HUES48 (cell line): ENCODE results near the gene KLHDC7B.

Experiments
- H3K27ac ChIP-seq: one replicate; pipeline ENCODE4 v1.7.0; 2013; ENCODE audit warnings: low read depth, low read length, inconsistent platforms
- H3K27me3 ChIP-seq: 2 replicates; pipeline ENCODE4 v1.6.1; 2013; ENCODE audit warnings: mild to moderate bottlenecking, low read length; ENCODE audit not compliant: control insufficient read depth, insufficient read depth
- H3K36me3 ChIP-seq: 2 replicates; pipeline ENCODE4 v1.6.1; 2013; ENCODE audit warnings: low read length; ENCODE audit not compliant: control insufficient read depth, insufficient read depth
- H3K4me1 ChIP-seq: 2 replicates; pipeline ENCODE4 v1.6.1; 2013; ENCODE audit warnings: mild to moderate bottlenecking, low read length; ENCODE audit not compliant: control insufficient read depth, insufficient read depth
- H3K4me3 ChIP-seq: 2 replicates; pipeline ENCODE4 v1.5.1; 2013; ENCODE audit warnings: mild to moderate bottlenecking, low read depth, low read length
- H3K9ac ChIP-seq: 2 replicates; pipeline ENCODE4 v1.6.1; 2013; ENCODE audit warnings: mild to moderate bottlenecking, low read depth, low read length, moderate library complexity
- H3K9me3 ChIP-seq: 2 replicates; pipeline ENCODE4 v1.6.1; 2013; ENCODE audit warnings: low read length; ENCODE audit not compliant: control insufficient read depth, insufficient read depth

KLHDC7B gene

DNA sequence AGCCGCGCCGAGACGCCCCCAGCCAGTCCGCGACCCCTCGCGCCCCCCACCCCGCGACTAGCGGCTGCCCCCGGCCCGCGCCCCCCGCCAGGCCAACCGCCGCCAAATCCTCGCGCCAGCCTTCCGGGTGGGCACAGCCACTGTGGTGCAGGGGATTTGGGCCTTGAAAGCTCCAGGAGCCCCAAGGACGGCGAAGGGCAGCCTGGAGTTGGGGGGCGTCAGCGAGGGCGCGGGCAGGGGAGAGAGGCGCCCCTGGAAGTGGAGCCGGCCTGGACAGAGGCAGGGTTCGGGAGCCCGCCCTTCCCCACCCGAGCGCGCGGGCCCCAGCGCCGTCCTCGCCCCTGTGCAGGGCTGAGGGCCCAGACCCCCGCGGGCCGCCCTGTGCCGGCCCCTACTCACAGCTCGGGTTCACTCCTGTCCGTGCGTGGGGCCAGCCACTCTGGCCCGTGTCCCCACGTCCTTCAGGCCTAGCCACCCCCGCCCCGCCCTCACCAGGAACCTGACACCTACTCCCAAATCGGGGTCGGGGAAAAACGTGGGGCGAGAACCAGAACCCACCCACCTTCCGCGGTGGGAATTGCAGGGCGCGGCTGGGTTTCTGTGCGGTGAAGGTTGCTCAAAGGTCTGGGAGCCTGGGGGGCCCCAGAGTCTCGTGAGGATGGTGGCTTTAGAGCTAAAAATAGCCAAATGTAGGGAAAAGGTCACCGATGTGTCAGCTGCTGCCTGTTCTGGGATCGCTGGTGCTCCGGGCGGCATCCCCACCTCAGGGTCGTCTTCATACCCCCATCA lies 32.5 kb downstream of the KLHDC7B start, which contains the start of gene CPT1B:
Gene CPT1B, minus strand, starts transcription at position 441 of the 789 bp plus-strand sequence. CDS start 512 bp downstream, outside the sequence.
- no peaks in the 10 kb centered on the region for H3K27me3 ChIP-seq
- no peaks in the 10 kb centered on the region for H3K9me3 ChIP-seq
- H3K9ac ChIP-seq = no peak within 1 kb of the TSS
- peaks cover 68% of the 10 kb centered on the region for H3K36me3 ChIP-seq
- H3K4me3 ChIP-seq = no peak within 1 kb of the TSS
- no peaks in the 10 kb centered on the region for H3K4me1 ChIP-seq
- no peak within 1 kb of the TSS for H3K27ac ChIP-seq

DNA sequence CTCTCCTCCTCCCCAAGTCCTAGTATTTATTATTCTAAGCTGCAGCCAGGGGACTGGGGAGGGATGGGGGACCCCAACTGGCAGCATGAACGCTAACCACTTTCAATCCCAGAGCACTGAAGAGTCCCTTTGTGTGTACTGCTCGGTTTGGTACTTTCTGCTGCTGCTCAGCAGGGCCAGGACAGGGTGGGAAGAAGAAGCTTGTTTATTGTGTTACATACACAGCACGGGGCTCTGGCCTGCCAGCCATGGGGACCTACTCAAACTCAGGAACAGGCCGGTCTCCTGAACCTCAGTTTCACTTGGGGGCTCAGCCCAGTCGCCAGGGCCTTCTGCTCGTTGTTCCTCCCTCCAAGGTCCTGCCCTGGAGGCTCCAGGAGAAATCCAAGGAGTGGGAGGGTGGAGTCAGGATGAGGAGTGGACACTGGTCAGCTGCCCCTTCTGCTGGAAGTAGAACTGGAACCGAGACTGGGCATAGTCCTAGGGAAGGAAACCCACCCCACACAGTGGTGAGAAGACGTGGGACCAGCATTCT lies 33.1 kb downstream of the KLHDC7B start:
- H3K4me3 ChIP-seq = no peak overlapping the region
- H3K27me3 ChIP-seq = no peaks in the 10 kb centered on the region
- no peaks in the 10 kb centered on the region for H3K4me1 ChIP-seq
- H3K27ac ChIP-seq = no peak overlapping the region
- H3K9me3 ChIP-seq = no peaks in the 10 kb centered on the region
- no peak overlapping the region for H3K9ac ChIP-seq
- H3K36me3 ChIP-seq = peaks cover 61% of the 10 kb centered on the region

DNA sequence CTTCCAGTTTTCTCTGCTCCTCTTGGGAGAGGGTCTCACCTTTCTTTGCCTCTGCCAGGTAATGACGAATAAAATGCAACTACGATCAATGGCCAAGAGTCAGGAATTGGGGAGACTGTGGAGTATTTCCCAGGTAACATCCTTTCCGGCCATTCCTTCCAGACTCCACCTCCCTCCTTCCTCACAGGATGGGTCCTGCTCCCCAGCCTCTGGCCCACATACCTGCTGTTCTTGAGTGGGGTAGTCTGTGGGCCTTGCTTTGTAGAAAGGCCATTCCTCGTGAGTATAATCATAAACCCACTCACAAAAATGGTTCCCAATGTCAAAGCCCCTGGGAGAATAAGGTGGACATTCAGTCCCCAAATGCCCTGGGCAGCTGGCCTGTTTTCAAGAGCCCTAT lies 34.1 kb downstream of the KLHDC7B start:
- no peaks in the 10 kb centered on the region for H3K9me3 ChIP-seq
- H3K36me3 ChIP-seq = peaks cover 52% of the 10 kb centered on the region
- H3K4me1 ChIP-seq = 0 out of 2 replicates have a peak, but pooled peaks cover 3% of the 10 kb centered on the region
- no peaks in the 10 kb centered on the region for H3K27me3 ChIP-seq
- no peak overlapping the region for H3K27ac ChIP-seq
- no peak overlapping the region for H3K4me3 ChIP-seq
- H3K9ac ChIP-seq = no peak overlapping the region

DNA sequence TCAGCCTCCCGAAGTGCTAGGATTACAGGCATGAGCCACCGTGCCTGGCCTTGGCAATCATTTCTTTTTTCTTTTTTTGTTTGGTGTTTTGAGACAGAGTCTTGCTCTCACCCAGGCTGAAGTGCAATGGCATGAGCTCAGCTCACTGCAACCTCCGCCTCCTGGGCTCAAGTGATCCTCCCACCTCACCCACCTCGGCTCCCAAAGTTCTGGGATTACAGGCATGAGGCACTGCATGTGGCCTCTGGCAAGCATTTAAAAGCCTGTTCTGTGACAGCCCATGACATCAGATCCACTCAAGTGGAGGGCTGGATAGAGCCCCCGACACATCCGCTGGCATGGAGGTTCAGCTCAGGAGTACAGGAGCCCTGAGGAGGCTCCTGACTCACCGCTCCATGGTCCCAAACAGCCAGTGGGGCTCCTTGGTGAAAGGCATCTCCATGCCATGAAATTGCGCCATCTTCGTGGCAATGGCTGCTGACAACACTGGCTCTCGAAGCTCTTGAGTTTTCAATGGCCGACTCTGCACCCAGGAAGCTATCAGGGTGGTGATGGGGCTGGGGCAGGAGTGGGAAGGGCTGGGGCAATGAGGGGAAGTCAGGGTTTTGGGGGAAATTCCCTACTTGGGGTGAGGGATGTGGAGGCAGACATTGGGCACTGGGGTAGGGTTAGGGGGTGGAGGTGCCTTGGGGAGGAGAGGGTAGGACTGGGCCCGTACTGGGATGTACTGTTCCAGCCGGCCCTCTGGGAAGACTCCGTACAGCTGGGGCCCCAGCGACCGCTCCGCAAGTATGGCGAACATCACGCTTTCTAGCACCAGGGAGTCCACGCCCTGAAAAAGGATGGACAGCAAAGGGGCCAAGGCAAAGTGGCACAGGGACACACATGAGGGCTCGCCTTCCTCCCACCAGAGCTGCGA lies 35.6 kb downstream of the KLHDC7B start:
- Histone ChIP-seq H3K27me3 (no peaks in the 10 kb centered on the region), H3K9me3 (no peaks in the 10 kb centered on the region), H3K9ac (0 out of 2 replicates have a peak overlapping the region, but pooled peaks have one; percentile 96), H3K27ac (peak overlapping the region; percentile 99), H3K4me3 (peak overlapping the region; percentile 94), H3K4me1 (0 out of 2 replicates have a peak, but pooled peaks cover 5% of the 10 kb centered on the region), H3K36me3 (peaks cover 40% of the 10 kb centered on the region)

DNA sequence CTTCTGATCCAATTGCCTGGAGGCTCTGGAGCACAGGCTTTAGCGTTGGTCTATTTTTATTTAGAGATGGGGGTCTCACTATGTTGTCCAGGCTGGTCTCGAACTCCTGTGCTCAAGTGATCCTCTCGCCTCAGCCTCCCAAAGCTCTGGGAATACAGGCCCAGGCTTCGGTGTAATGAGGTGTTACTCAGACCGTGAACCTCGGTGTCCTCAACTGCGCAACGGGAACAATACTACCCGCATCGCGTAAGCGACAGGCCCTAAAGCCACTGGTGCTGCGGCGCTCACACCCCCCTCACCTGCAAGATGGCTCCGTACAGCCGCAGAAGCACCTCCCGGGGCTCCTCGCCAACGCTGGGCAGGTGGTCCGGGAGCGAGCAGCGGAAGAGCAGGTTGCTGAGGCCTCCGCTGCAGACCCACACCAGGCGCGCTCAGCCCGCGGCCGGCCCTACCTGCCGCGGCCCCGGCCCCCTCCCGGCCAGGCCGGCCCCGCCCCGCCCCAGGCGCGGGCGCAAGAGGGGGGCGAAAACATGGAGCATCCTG lies 36.3 kb downstream of the KLHDC7B start:
- no peaks in the 10 kb centered on the region for H3K9me3 ChIP-seq
- H3K9ac ChIP-seq = peak overlapping the region; percentile 96
- no peaks in the 10 kb centered on the region for H3K27me3 ChIP-seq
- peaks cover 33% of the 10 kb centered on the region for H3K36me3 ChIP-seq
- peak overlapping the region; percentile 99 for H3K27ac ChIP-seq
- H3K4me3 ChIP-seq = peak overlapping the region; percentile 94
- H3K4me1 ChIP-seq = 0 out of 2 replicates have a peak, but pooled peaks cover 5% of the 10 kb centered on the region

- Histone ChIP-seq H3K36me3 (peaks cover 27% of the 10 kb centered on the region), H3K9me3 (no peaks in the 10 kb centered on the region), H3K4me1 (0 out of 2 replicates have a peak, but pooled peaks cover 5% of the 10 kb centered on the region), H3K27me3 (no peaks in the 10 kb centered on the region), H3K4me3 (peak within 1 kb of the TSS; percentile 94), H3K27ac (peak within 1 kb of the TSS; percentile 99), H3K9ac (peak within 1 kb of the TSS; percentile 96)
Measured at GRCh38 chr22:50582493-50583293, 37.0 kb downstream of the KLHDC7B start, which contains the start of gene CHKB. CHKB (minus strand) TSS chr22:50582849; CDS start chr22:50582781, 68 bp downstream.

GRCh38 chr22:50583294-50583861 lies 37.7 kb downstream of the KLHDC7B start:
- H3K4me3 ChIP-seq = peak overlapping the region; percentile 94
- H3K36me3 ChIP-seq = peaks cover 27% of the 10 kb centered on the region
- H3K27ac ChIP-seq = peak overlapping the region; percentile 44
- H3K27me3 ChIP-seq = no peaks in the 10 kb centered on the region
- no peaks in the 10 kb centered on the region for H3K9me3 ChIP-seq
- peak overlapping the region; percentile 7; the same call in 1 of the 2 replicates for H3K9ac ChIP-seq
- H3K4me1 ChIP-seq = 0 out of 2 replicates have a peak, but pooled peaks cover 5% of the 10 kb centered on the region

DNA sequence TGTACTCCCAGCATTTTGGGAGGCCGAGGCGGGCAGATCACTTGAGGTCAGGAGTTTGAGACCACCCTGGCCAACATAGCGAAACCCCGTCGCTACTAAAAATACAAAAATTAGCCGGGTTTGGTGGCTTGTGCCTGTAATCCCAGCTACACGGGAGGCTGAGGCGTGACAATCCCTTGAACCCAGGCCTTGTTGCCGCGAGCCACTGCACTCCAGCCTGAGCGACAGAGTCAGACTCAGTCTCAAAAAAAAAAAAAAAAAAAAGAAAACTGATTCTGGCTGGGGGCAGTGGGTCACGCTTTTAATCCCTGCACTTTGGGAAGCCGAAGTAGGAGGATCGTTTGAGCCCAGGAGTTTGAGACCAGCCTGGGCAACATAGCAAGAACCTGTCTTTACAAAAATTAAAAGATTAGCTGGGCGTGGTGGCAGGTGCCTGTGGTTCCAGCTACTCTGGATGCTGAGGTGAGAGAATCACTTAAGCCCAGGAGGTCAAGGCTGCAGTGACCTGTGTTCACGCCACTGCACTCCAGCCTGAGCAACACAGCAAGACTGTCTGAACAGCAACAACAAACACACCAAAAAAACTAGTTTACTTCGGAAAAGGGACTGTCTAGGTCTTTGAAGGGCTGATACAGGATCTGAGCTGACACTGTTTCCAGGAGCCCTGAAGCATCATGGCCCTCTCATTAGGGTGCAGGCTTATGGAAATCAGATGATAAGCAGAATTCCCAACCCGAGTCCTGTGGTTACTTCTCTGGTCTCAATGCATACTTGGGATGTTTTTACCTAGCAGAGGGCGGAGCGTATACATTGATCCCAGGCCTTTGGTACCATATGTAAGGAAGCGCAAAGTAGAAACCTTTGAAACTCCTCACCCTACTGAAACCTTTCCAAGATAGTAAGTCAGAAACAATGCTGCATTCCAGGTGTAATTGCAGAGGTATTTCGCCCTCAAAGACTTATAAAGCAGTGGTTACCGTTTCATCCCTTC lies 38.7 kb downstream of the KLHDC7B start:
- Histone ChIP-seq H3K9ac (no peak overlapping the region), H3K4me3 (no peak overlapping the region), H3K27me3 (no peaks in the 10 kb centered on the region), H3K36me3 (peaks cover 17% of the 10 kb centered on the region), H3K27ac (no peak overlapping the region), H3K9me3 (no peaks in the 10 kb centered on the region), H3K4me1 (0 out of 2 replicates have a peak, but pooled peaks cover 5% of the 10 kb centered on the region)

- Histone ChIP-seq H3K27ac (no peak overlapping the region), H3K36me3 (peaks cover 9% of the 10 kb centered on the region), H3K4me3 (no peak overlapping the region), H3K4me1 (0 out of 2 replicates have a peak, but pooled peaks cover 5% of the 10 kb centered on the region), H3K9me3 (no peaks in the 10 kb centered on the region), H3K27me3 (no peaks in the 10 kb centered on the region), H3K9ac (no peak overlapping the region)
Measured at GRCh38 chr22:50585238-50585637, 39.5 kb downstream of the KLHDC7B start.
